Kasumi-1 (cell line): ENCODE results near the gene MORN2.

Experiments used
- DNase-seq, 2 experiments: peaks; one replicate each; lab custom pipeline; 2025; lab: John Stamatoyannopoulos, UW

MORN2 gene

GRCh38 chr2:38889575-38889974 lies 13.8 kb downstream of the MORN2 start, which contains the start of gene ARHGEF33:
Gene ARHGEF33, plus strand, starts transcription at chr2:38889875. Its CDS starts 29,573 bp downstream, at chr2:38919448.
- no peak for DNase-seq

GRCh38 chr2:38892819-38893218 lies 17.0 kb downstream of the MORN2 start:
- DNase-seq, result no peak

GRCh38 chr2:38898256-38898655 lies 22.5 kb downstream of the MORN2 start:
- DNase-seq, result no peak

GRCh38 chr2:38900726-38901125 lies 24.9 kb downstream of the MORN2 start:
- no peak for DNase-seq

- DNase-seq, result no peak
Measured at GRCh38 chr2:38905251-38905650, 29.5 kb downstream of the MORN2 start.

- DNase-seq, result no peak
Measured at GRCh38 chr2:38907242-38907641, 31.5 kb downstream of the MORN2 start.

GRCh38 chr2:38907743-38908562 lies 32.2 kb downstream of the MORN2 start:
- DNase-seq, result no peak

GRCh38 chr2:38909872-38910271 lies 34.1 kb downstream of the MORN2 start:
- no peak for DNase-seq

GRCh38 chr2:38911191-38911590 lies 35.4 kb downstream of the MORN2 start:
- DNase-seq, result no peak

GRCh38 chr2:38912619-38913018 lies 36.8 kb downstream of the MORN2 start:
- no peak for DNase-seq

- DNase-seq, result no peak
Measured at GRCh38 chr2:38922389-38922788, 46.6 kb downstream of the MORN2 start.

GRCh38 chr2:38922902-38923301 lies 47.1 kb downstream of the MORN2 start:
- DNase-seq, result no peak

GRCh38 chr2:38925982-38926381 lies 50.2 kb downstream of the MORN2 start:
- no peak for DNase-seq

GRCh38 chr2:38930600-38930999 lies 54.8 kb downstream of the MORN2 start:
- DNase-seq, result no peak
